Measurements from ENCODE around the gene SCD.
"Not testable (repeated sequence)": the region's sequence is repeated elsewhere in the genome, so short reads cannot be mapped to it uniquely, and the experiment has no call there.

The SCD gene

GRCh38 chr10:100362570-100363496 lies 15.8 kb downstream of the SCD start:
- DNase-seq (ENCODE audit: low read depth) = no peak

GRCh38 chr10:100364175-100364574 lies 17.1 kb downstream of the SCD start:
- DNase-seq (ENCODE audit: low read depth) = no peak

- DNase-seq (ENCODE audit: low read depth) = peak; percentile 60
These were observed 17.8 kb downstream of the SCD start for GRCh38 chr10:100364735-100365391.

- no peak for DNase-seq (ENCODE audit: low read depth)
These were observed 21.7 kb downstream of the SCD start for GRCh38 chr10:100368721-100369120.

- peak; percentile 64 for DNase-seq (ENCODE audit: low read depth)
These were observed 23.9 kb downstream of the SCD start for GRCh38 chr10:100370714-100371481.

- DNase-seq (ENCODE audit: low read depth) = no peak
These were observed 24.5 kb downstream of the SCD start for GRCh38 chr10:100371482-100372027.

GRCh38 chr10:100372415-100373297 lies 25.6 kb downstream of the SCD start:
- no peak for DNase-seq (ENCODE audit: low read depth)

GRCh38 chr10:100373298-100374199 lies 26.5 kb downstream of the SCD start:
- DNase-seq (ENCODE audit: low read depth) = peak; percentile 97

- no peak for DNase-seq (ENCODE audit: low read depth)
These were observed 27.2 kb downstream of the SCD start for GRCh38 chr10:100374200-100374655.

- not testable (repeated sequence) for DNase-seq (ENCODE audit: low read depth)
These were observed 27.8 kb downstream of the SCD start for GRCh38 chr10:100374677-100375353.

- DNase-seq (ENCODE audit: low read depth) = not testable (repeated sequence)
These were observed 29.6 kb downstream of the SCD start for GRCh38 chr10:100376656-100377055.

GRCh38 chr10:100377830-100378229 lies 30.8 kb downstream of the SCD start:
- DNase-seq (ENCODE audit: low read depth) = no peak

GRCh38 chr10:100380400-100380799 lies 33.4 kb downstream of the SCD start:
- no peak for DNase-seq (ENCODE audit: low read depth)

- no peak for DNase-seq (ENCODE audit: low read depth)
These were observed 35.5 kb downstream of the SCD start for GRCh38 chr10:100382553-100382952.

- no peak for DNase-seq (ENCODE audit: low read depth)
These were observed 36.2 kb downstream of the SCD start for GRCh38 chr10:100383251-100383650.

GRCh38 chr10:100391163-100392002 lies 44.4 kb downstream of the SCD start:
- DNase-seq (ENCODE audit: low read depth) = no peak

- DNase-seq (ENCODE audit: low read depth) = no peak
These were observed 45.6 kb downstream of the SCD start for GRCh38 chr10:100392686-100393003.

GRCh38 chr10:100395626-100396025 lies 48.6 kb downstream of the SCD start:
- no peak for DNase-seq (ENCODE audit: low read depth)

GRCh38 chr10:100396605-100397004 lies 49.6 kb downstream of the SCD start:
- DNase-seq (ENCODE audit: low read depth) = no peak

Measured in GM04504 (cell line).